Hepatocyte (in vitro differentiated cells): ENCODE measurements around the gene CNTNAP2.

Experiments used
- CTCF ChIP-seq: fragments of 200-600 bp; sonication (generic); IDR thresholded peaks from 2 replicates; pipeline ENCODE4 v1.5.1; 2016; ENCODE audit warnings: antibody characterized with exemption, mild to moderate bottlenecking; ENCODE audit not compliant: poor library complexity
- EZH2 ChIP-seq: fragments of 200-600 bp; sonication (generic); IDR thresholded peaks from 2 replicates; pipeline ENCODE4 v1.6.1; 2016; ENCODE audit warnings: antibody characterized with exemption, mild to moderate bottlenecking, borderline replicate concordance

- TF ChIP-seq CTCF (no peak), EZH2 (no peak)
Observed at GRCh38 chr7:147810269-147810668, 1693.7 kb downstream of the CNTNAP2 start.
